GM12878 (cell line): ENCODE measurements around the gene NMUR2. TPM values are rescaled to one million over a fixed set of nuclear protein-coding genes. Genes with fewer than 3 reads are reported as not detected.

Source experiments
- ATAC-seq: fragments of 200-7000 bp; cut with Tn5 transposase; 3 replicates; pipeline ENCODE4 v1.9.1; 2020; ENCODE audit warnings: mild to moderate bottlenecking, moderate library complexity
- BruUV-seq: library from RNA; stranded (reverse); fragments of 400-500 nt; replicated peaks from 2 replicates; lab custom pipeline; 2021; lab: Mats Ljungman, UMichigan
- CTCF ChIA-PET: fragments of 300-600 bp; sonication (Branson Sonifier 250); formaldehyde crosslinking; extraction: SDS; loops from one replicate; lab custom pipeline; 2021; ENCODE audit warnings: inconsistent platforms; lab: Yijun Ruan, JAX
- POLR2A ChIA-PET: fragments of 350-600 bp; formaldehyde crosslinking; extraction: SDS; loops from one replicate; lab custom pipeline; 2021; ENCODE audit warnings: inconsistent platforms; lab: Charles Lee
- RAD21 ChIA-PET: fragments of 300-600 bp; sonication (Branson Sonifier 250); formaldehyde crosslinking; loops from one replicate; lab custom pipeline; 2023; ENCODE audit warnings: antibody characterized with exemption; ENCODE audit not compliant: unreplicated experiment; lab: Charles Lee
- SMC1A ChIA-PET: fragments of 300-600 bp; sonication (Branson Sonifier 250); formaldehyde crosslinking; loops from one replicate; lab custom pipeline; 2023; ENCODE audit not compliant: unreplicated experiment, uncharacterized antibody; lab: Charles Lee
- DNase-seq: peaks from one replicate; pipeline ENCODE4 v3.0.0-alpha.2; 2011; ENCODE audit warnings: low read depth, low spot score
- FAIRE-seq: peaks from 3 replicates; lab custom pipeline; 2011; peaks lifted over from hg19 to GRCh38; lab: Jason Lieb, UNC
- H2AFZ ChIP-seq: 2 replicates; pipeline ENCODE4 v1.6.0; 2011; ENCODE audit warnings: low read depth, low read length, control low read depth; ENCODE audit not compliant: control insufficient read depth
- H3K27ac ChIP-seq: 2 replicates; pipeline ENCODE4 v1.5.1; 2011; ENCODE audit warnings: control low read depth; ENCODE audit not compliant: control insufficient read depth, insufficient read depth
- H3K27me3 ChIP-seq, 2 experiments: replicated peaks in 1 of 2; 2 replicates each; pipeline versions ENCODE4 v1.6.0 to v1.6.1; 2011; ENCODE audit warnings: low read length in 1 of 2; ENCODE audit not compliant: control insufficient read depth in 2 of 2, insufficient read depth in 2 of 2
- H3K36me3 ChIP-seq, 2 experiments: 2 replicates each; pipeline ENCODE4 v1.5.1; 2011; ENCODE audit warnings: low read length in 1 of 2; ENCODE audit not compliant: control insufficient read depth in 2 of 2, insufficient read depth in 2 of 2
- H3K4me1 ChIP-seq: 2 replicates; pipeline ENCODE4 v1.6.1; 2011; ENCODE audit warnings: mild to moderate bottlenecking, low read length, moderate library complexity, mixed read lengths; ENCODE audit not compliant: control insufficient read depth, insufficient read depth
- H3K4me2 ChIP-seq: 2 replicates; pipeline ENCODE4 v1.6.0; 2011; ENCODE audit warnings: control low read depth; ENCODE audit not compliant: control insufficient read depth, insufficient read depth
- H3K4me3 ChIP-seq: fragments of 200-600 bp; sonication (generic); 2 replicates; pipeline ENCODE4 v1.5.1; 2016
- H3K79me2 ChIP-seq: 2 replicates; pipeline ENCODE4 v1.6.0; 2011; ENCODE audit warnings: low read length; ENCODE audit not compliant: control insufficient read depth, insufficient read depth
- H3K9ac ChIP-seq: 2 replicates; pipeline ENCODE4 v1.8.0; 2011; ENCODE audit warnings: low read length, control low read depth, mixed read lengths; ENCODE audit not compliant: control insufficient read depth, insufficient read depth
- H3K9me3 ChIP-seq: replicated peaks from 3 replicates; pipeline ENCODE4 v1.5.1; 2011; ENCODE audit warnings: mild to moderate bottlenecking, low read length; ENCODE audit not compliant: control insufficient read depth, insufficient read depth
- H4K20me1 ChIP-seq: 2 replicates; pipeline ENCODE4 v1.6.0; 2011; ENCODE audit not compliant: control insufficient read depth, insufficient read depth
- CBX3 ChIP-seq: fragments of 200-600 bp; sonication (generic); IDR thresholded peaks from 2 replicates; pipeline ENCODE4 v1.6.1; 2016; ENCODE audit warnings: low read depth, borderline replicate concordance
- CREM ChIP-seq: IDR thresholded peaks from 2 replicates; pipeline ENCODE4 v1.6.1; 2014; ENCODE audit warnings: antibody characterized with exemption, low read depth
- DPF2 ChIP-seq: fragments of 450-650 bp; IDR thresholded peaks from 2 replicates; pipeline ENCODE4 v1.6.1; 2017; ENCODE audit warnings: mild to moderate bottlenecking
- EED ChIP-seq: sonication (generic); IDR thresholded peaks from 2 replicates; pipeline ENCODE4 v1.6.1; 2016; ENCODE audit warnings: antibody characterized with exemption, low read depth
- HDAC6 ChIP-seq: fragments of 200-600 bp; sonication (generic); IDR thresholded peaks from one replicate; pipeline ENCODE4 v1.8.0; 2017; ENCODE audit warnings: antibody characterized with exemption; ENCODE audit not compliant: unreplicated experiment
- KDM1A ChIP-seq: fragments of 200-600 bp; sonication (generic); IDR thresholded peaks from 2 replicates; pipeline ENCODE4 v1.6.1; 2016; ENCODE audit warnings: borderline replicate concordance
- LARP7 ChIP-seq: fragments of 450-650 bp; IDR thresholded peaks from 2 replicates; pipeline ENCODE4 v1.6.1; 2017; ENCODE audit warnings: mild to moderate bottlenecking
- MTA3 ChIP-seq: IDR thresholded peaks from 2 replicates; pipeline ENCODE4 v1.6.1; 2012; ENCODE audit warnings: low read length, inconsistent platforms, borderline replicate concordance
- MXI1 ChIP-seq: fragments of 150-350 bp; IDR thresholded peaks from 2 replicates; pipeline ENCODE4 v1.6.1; 2011; ENCODE audit warnings: low read depth, mild to moderate bottlenecking, inconsistent platforms, low read length, improper control_type of control experiment
- MYB ChIP-seq: fragments of 150-350 bp; IDR thresholded peaks from 2 replicates; pipeline ENCODE4 v1.6.1; 2014; ENCODE audit warnings: mild to moderate bottlenecking, low read depth, low read length, borderline replicate concordance
- NKRF ChIP-seq: fragments of 450-650 bp; conservative IDR thresholded peaks from 2 replicates; pipeline ENCODE4 v1.6.1; 2017; ENCODE audit warnings: mild to moderate bottlenecking, moderate library complexity
- NRF1 ChIP-seq: conservative IDR thresholded peaks from 2 replicates; pipeline ENCODE4 v1.6.1; 2011; ENCODE audit warnings: mild to moderate bottlenecking, low read depth, low read length, improper control_type of control experiment
- STAT1 ChIP-seq: fragments of 450-650 bp; conservative IDR thresholded peaks from 2 replicates; pipeline ENCODE4 v1.6.1; 2014; ENCODE audit warnings: antibody characterized with exemption, mild to moderate bottlenecking
- SUPT20H ChIP-seq: IDR thresholded peaks from 2 replicates; pipeline ENCODE4 v1.6.1; 2011; ENCODE audit warnings: low read depth, mild to moderate bottlenecking, low read length, moderate library complexity, borderline replicate concordance; ENCODE audit not compliant: control insufficient read depth
- ZNF274 ChIP-seq: IDR thresholded peaks from one replicate; pipeline ENCODE4 v1.8.0; 2011; ENCODE audit not compliant: insufficient read length, insufficient read depth
- WGBS: methylation state at CpG from one replicate; pipeline ENCODE4 v1.1.6; 2016; ENCODE audit warnings: low lambda C conversion rate; ENCODE audit not compliant: insufficient replicate concordance, insufficient coverage; ENCODE audit errors: missing lambda C conversion rate; 5-methylcytosine and 5-hydroxymethylcytosine counted together
- in situ Hi-C: fragments of 300-500 bp; cut with MboI; formaldehyde crosslinking; loops from 9 replicates; pipeline ENCODE4 v1.14.3; 2018; ENCODE audit warnings: mixed read lengths
- intact Hi-C: fragments of 100-400 bp; cut with micrococcal nuclease; formaldehyde crosslinking; loops from one replicate; pipeline ENCODE4 v1.14.2; 2022; ENCODE audit not compliant: unreplicated experiment
- polyA plus RNA-seq, 11 experiments: library from polyadenylated mRNA; depleted of rRNA in 4 of 11; unstranded in 6 of 11; stranded (reverse) in 5 of 11; fragments of >200 nt; fragmentation: Nextera tagmentation in 4 of 11; fragmentation: Illumina TruSeq in 1 of 11; extraction: Ambion mirVana in 4 of 11; extraction: Trizol in 1 of 11; gene quantifications; 1 replicate in 1 of 11; 2 replicates in 10 of 11; pipeline versions ENCODE4 v1.2.1 to v1.2.3, GENCODE V29; 2011 to 2016; ENCODE audit warnings: inconsistent platforms in 2 of 11, missing spikeins in 2 of 11, low read depth in 1 of 11
- total RNA-seq, 4 experiments: library from RNA; depleted of rRNA in 3 of 4; stranded (reverse); fragments of >200 nt in 3 of 4; fragmentation: Illumina TruSeq in 1 of 4; extraction: Trizol in 1 of 4; gene quantifications; 2 replicates each; pipeline versions ENCODE4 v1.2.1 to v1.2.3, GENCODE V29; 2013 to 2021

NMUR2 gene
- total and polyA plus RNA-seq, 10 of the 15 experiments (the other 5 are each of a cell fraction or from before 2014, with no cell fraction given), result 0.06 to 0.11 (median 0.06) TPM; not detected in 7

- intact Hi-C loops, result no loop called here
- TF ChIP-seq DPF2, result no peak
- no peak for TF ChIP-seq MYB
- no peak for TF ChIP-seq MXI1
- no peak for TF ChIP-seq SUPT20H
- TF ChIP-seq ZNF274, result no peak
- no TSS peak for BruUV-seq
- H3K9ac ChIP-seq, result no peak overlapping the region
- DNase-seq, result no peak
- no peaks in the 10 kb centered on the region for H3K79me2 ChIP-seq
- no peaks in the 10 kb centered on the region for H3K36me3 ChIP-seq
- ATAC-seq, result no peak
- no peaks in the 10 kb centered on the region for H4K20me1 ChIP-seq
- H3K4me3 ChIP-seq, result no peak overlapping the region
- no peaks in the 10 kb centered on the region for H3K27me3 ChIP-seq
- H3K4me2 ChIP-seq, result no peak overlapping the region
- ChIA-PET POLR2A (no interaction called here), RAD21 (no interaction called here), CTCF (interaction anchor here (1.0 kb wide), 1 partner anchor 9 kb away, joined by 3 read pairs; no protein-coding TSS in a partner anchor), SMC1A (no interaction called here)
- no peak overlapping the region for H3K27ac ChIP-seq
- no peaks in the 10 kb centered on the region for H3K4me1 ChIP-seq
- WGBS, result 14% methylated on average over 9 of the region's 9 CpGs
- FAIRE-seq, result no peak
- H3K9me3 ChIP-seq, result no peaks in the 10 kb centered on the region
- no peak overlapping the region for H2AFZ ChIP-seq
- in situ Hi-C loops, result no loop called here
These were observed 46.1 kb downstream of the NMUR2 start for GRCh38 chr5:152358861-152359568.

GRCh38 chr5:152356506-152356905 is 48.6 kb downstream of the NMUR2 start:
- in situ Hi-C loops, result no loop called here
- intact Hi-C loops, result no loop called here
- FAIRE-seq, result no peak
- Histone ChIP-seq H3K4me2 (no peak overlapping the region), H3K27ac (no peak overlapping the region), H3K9ac (no peak overlapping the region), H4K20me1 (no peaks in the 10 kb centered on the region), H3K27me3 (no peaks in the 10 kb centered on the region), H3K36me3 (no peaks in the 10 kb centered on the region), H2AFZ (no peak overlapping the region), H3K4me1 (no peaks in the 10 kb centered on the region), H3K4me3 (no peak overlapping the region), H3K79me2 (no peaks in the 10 kb centered on the region), H3K9me3 (no peaks in the 10 kb centered on the region)
- WGBS, result 24% methylated on average over 2 of the region's 2 CpGs
- DNase-seq, result no peak
- no TSS peak for BruUV-seq
- no peak for ATAC-seq
- ChIA-PET RAD21 (no interaction called here), POLR2A (no interaction called here), SMC1A (no interaction called here), CTCF (interaction anchor here (0.9 kb wide), 1 partner anchor 9 kb away, joined by 4 read pairs; no protein-coding TSS in a partner anchor)
- TF ChIP-seq MTA3 (no peak), EED (no peak), KDM1A (no peak), CBX3 (no peak), NKRF (no peak), HDAC6 (no peak), STAT1 (no peak), NRF1 (no peak), CREM (no peak), LARP7 (no peak)
